HCT116 (cell line): ENCODE data around the gene PCDH1. TPM values are rescaled to one million over a fixed set of nuclear protein-coding genes. Genes with fewer than 3 reads are reported as not detected.

Experiments used
- ATAC-seq: fragments of 200-7000 bp; cut with Tn5 transposase; 2 replicates; pipeline ENCODE4 v1.9.1; 2020; ENCODE audit warnings: mild to moderate bottlenecking, moderate library complexity
- BruUV-seq: library from RNA; stranded (reverse); fragments of 400-500 nt; replicated peaks from 2 replicates; lab custom pipeline; 2021; lab: Mats Ljungman, UMichigan
- CTCF ChIA-PET: fragments of 300-600 bp; sonication (Branson Sonifier 250); formaldehyde crosslinking; loops from one replicate; lab custom pipeline; 2021; ENCODE audit warnings: antibody characterized with exemption; lab: Charles Lee
- POLR2A ChIA-PET: fragments of 300-600, 350-600 bp; sonication (Branson Sonifier 250); formaldehyde crosslinking; loops from one replicate; lab custom pipeline; 2021; ENCODE audit warnings: antibody characterized with exemption; lab: Charles Lee
- RAD21 ChIA-PET, 2 experiments: fragments of 300-600 bp; sonication (Branson Sonifier 250); formaldehyde crosslinking; loops; one replicate each; lab custom pipeline; 2023; ENCODE audit warnings: low total read pairs in 2 of 2; ENCODE audit not compliant: uncharacterized antibody in 2 of 2, unreplicated experiment in 2 of 2, low non-redundant PET in 1 of 2; lab: Charles Lee
- DNase-seq: peaks from one replicate; pipeline ENCODE4 v3.0.0-alpha.2; 2010; ENCODE audit warnings: low read depth, low spot score
- H2AFZ ChIP-seq: fragments of 200-600 bp; shearing (Covaris generic), sonication (generic); 2 replicates; pipeline ENCODE4 v1.6.1; 2017; ENCODE audit warnings: low read depth, mixed run types, mixed read lengths, antibody characterized with exemption, low read length; ENCODE audit not compliant: poor library complexity, severe bottlenecking
- H3K27ac ChIP-seq: 2 replicates; pipeline ENCODE4 v1.5.1; 2012; ENCODE audit warnings: low read depth, low read length
- H3K27me3 ChIP-seq: fragments of 200-600 bp; sonication (generic); 2 replicates; pipeline ENCODE4 v1.6.1; 2016; ENCODE audit warnings: mixed run types, low read length, mixed read lengths; ENCODE audit not compliant: insufficient read depth
- H3K36me3 ChIP-seq, 2 experiments: fragments of 200-500 bp in 1 of 2; fragments of 200-600 bp in 1 of 2; sonication (Bioruptor generic) in 1 of 2; sonication (generic) in 1 of 2; 2 replicates each; pipeline versions ENCODE4 v1.5.1 to v1.6.1; 2014 to 2016; ENCODE audit warnings: low read length in 2 of 2, inconsistent platforms in 1 of 2, mixed read lengths in 1 of 2, mixed run types in 1 of 2; ENCODE audit not compliant: insufficient read depth in 2 of 2, control insufficient read depth in 1 of 2
- H3K4me1 ChIP-seq, 2 experiments: fragments of 200-600 bp in 1 of 2; sonication (generic) in 1 of 2; 2 replicates each; pipeline versions ENCODE4 v1.5.1 to v1.6.1; 2012 to 2017; ENCODE audit warnings: low read length in 2 of 2, inconsistent platforms in 1 of 2, mild to moderate bottlenecking in 1 of 2, mixed read lengths in 1 of 2, mixed run types in 1 of 2, moderate library complexity in 1 of 2; ENCODE audit not compliant: insufficient read depth in 2 of 2, control insufficient read depth in 1 of 2
- H3K4me2 ChIP-seq: fragments of 200-600 bp; sonication (generic); 2 replicates; pipeline ENCODE4 v1.6.1; 2017; ENCODE audit warnings: mixed run types, low read length, mixed read lengths
- H3K4me3 ChIP-seq, 2 experiments: fragments of 200-600 bp in 1 of 2; sonication (generic) in 1 of 2; replicated peaks in 1 of 2; 2 replicates each; pipeline ENCODE4 v1.5.1; 2011 to 2016; ENCODE audit warnings: low read length in 2 of 2, control low read depth in 1 of 2, low read depth in 1 of 2, mild to moderate bottlenecking in 1 of 2, mixed read lengths in 1 of 2, mixed run types in 1 of 2
- H3K79me2 ChIP-seq: fragments of 200-600 bp; sonication (generic); 2 replicates; pipeline ENCODE4 v1.6.1; 2017; ENCODE audit warnings: mild to moderate bottlenecking, mixed run types, low read length, moderate library complexity, mixed read lengths; ENCODE audit not compliant: insufficient read depth
- H3K9ac ChIP-seq: fragments of 200-600 bp; sonication (generic); 2 replicates; pipeline ENCODE4 v1.6.1; 2016; ENCODE audit warnings: low read length, mixed read lengths
- H3K9me2 ChIP-seq: fragments of 200-600 bp; sonication (generic), shearing (Covaris generic); 2 replicates; pipeline ENCODE4 v1.6.1; 2017; ENCODE audit warnings: mixed run types, mild to moderate bottlenecking, moderate library complexity; ENCODE audit not compliant: insufficient read depth
- H3K9me3 ChIP-seq, 2 experiments: fragments of 200-500 bp in 1 of 2; fragments of 200-600 bp in 1 of 2; sonication (Bioruptor generic) in 1 of 2; sonication (generic) in 1 of 2; 2 replicates each; pipeline ENCODE4 v1.6.1; 2014 to 2017; ENCODE audit warnings: low read length in 2 of 2, mixed read lengths in 2 of 2, inconsistent platforms in 1 of 2, low read depth in 1 of 2, mild to moderate bottlenecking in 1 of 2, mixed run types in 1 of 2, moderate library complexity in 1 of 2; ENCODE audit not compliant: control insufficient read depth in 1 of 2, insufficient read depth in 1 of 2
- H4K20me1 ChIP-seq: fragments of 200-600 bp; sonication (generic), shearing (Covaris generic); 2 replicates; pipeline ENCODE4 v1.6.1; 2017; ENCODE audit warnings: mixed run types, mild to moderate bottlenecking, moderate library complexity; ENCODE audit not compliant: insufficient read depth
- CBX3 ChIP-seq: IDR thresholded peaks from 2 replicates; pipeline ENCODE4 v1.6.1; 2012; ENCODE audit warnings: low read depth
- CEBPB ChIP-seq: IDR thresholded peaks from 2 replicates; pipeline ENCODE4 v1.6.1; 2012; ENCODE audit warnings: low read depth
- EGR1 ChIP-seq: IDR thresholded peaks from 2 replicates; pipeline ENCODE4 v1.6.1; 2012; ENCODE audit warnings: low read depth
- ELF1 ChIP-seq: IDR thresholded peaks from 2 replicates; pipeline ENCODE4 v1.6.1; 2012; ENCODE audit warnings: low read depth, borderline replicate concordance
- EZH2 ChIP-seq: fragments of 200-600 bp; sonication (generic); IDR thresholded peaks from 2 replicates; pipeline ENCODE4 v1.6.1; 2017; ENCODE audit warnings: antibody characterized with exemption, mixed run types
- FOSL1 ChIP-seq: IDR thresholded peaks from 2 replicates; pipeline ENCODE4 v1.6.1; 2012; ENCODE audit warnings: low read depth
- POLR2A ChIP-seq: IDR thresholded peaks from 2 replicates; pipeline ENCODE4 v1.7.0; 2011; ENCODE audit warnings: borderline replicate concordance; ENCODE audit not compliant: insufficient read depth, insufficient read length; ENCODE audit errors: extremely low read depth
- SIN3A ChIP-seq: IDR thresholded peaks from 2 replicates; pipeline ENCODE4 v1.6.1; 2012; ENCODE audit warnings: low read depth
- YY1 ChIP-seq: IDR thresholded peaks from 2 replicates; pipeline ENCODE4 v1.6.1; 2011; ENCODE audit warnings: low read length, low read depth, moderate library complexity, mild to moderate bottlenecking; ENCODE audit not compliant: insufficient replicate concordance; ENCODE audit errors: extremely low read depth
- ZFX ChIP-seq: fragments of 450-650 bp; IDR thresholded peaks from 2 replicates; pipeline ENCODE4 v1.6.1; 2017
- intact Hi-C: fragments of 100-400 bp; cut with micrococcal nuclease; formaldehyde crosslinking; loops from 2 replicates; pipeline ENCODE4 v1.10.0; 2022
- total RNA-seq: library from RNA; stranded (reverse); gene quantifications from one replicate; pipeline ENCODE4 v1.2.1, GENCODE V29; 2021; ENCODE audit not compliant: unreplicated experiment
- TF ChIP-seq, protein P1 (sequence below): IDR thresholded peaks from 2 replicates; pipeline ENCODE4 v1.6.1; 2012
- TF ChIP-seq, protein P2 (sequence below): IDR thresholded peaks from 2 replicates; pipeline ENCODE4 v1.6.1; 2011; ENCODE audit warnings: mild to moderate bottlenecking, low read length, moderate library complexity; ENCODE audit not compliant: insufficient replicate concordance; ENCODE audit errors: extremely low read depth
- TF ChIP-seq, protein P3 (sequence below): IDR thresholded peaks from 2 replicates; pipeline ENCODE4 v1.6.1; 2012; ENCODE audit warnings: low read depth
- TF ChIP-seq, protein P4 (sequence below), 3 experiments: fragments of 200-600 bp in 1 of 3; sonication (generic) in 1 of 3; IDR thresholded peaks in 2 of 3; conservative IDR thresholded peaks in 1 of 3; 2 replicates each; pipeline ENCODE4 v1.5.1; 2012 to 2017; ENCODE audit warnings: low read depth in 2 of 3, low read length in 2 of 3, antibody characterized with exemption in 1 of 3, borderline replicate concordance in 1 of 3, control low read depth in 1 of 3, mild to moderate bottlenecking in 1 of 3, mixed read lengths in 1 of 3, mixed run types in 1 of 3, moderate library complexity in 1 of 3; ENCODE audit not compliant: insufficient read depth in 1 of 3

Gene PCDH1
- total RNA-seq, 1 experiment from 2014 or later, result 24.2 TPM

DNA sequence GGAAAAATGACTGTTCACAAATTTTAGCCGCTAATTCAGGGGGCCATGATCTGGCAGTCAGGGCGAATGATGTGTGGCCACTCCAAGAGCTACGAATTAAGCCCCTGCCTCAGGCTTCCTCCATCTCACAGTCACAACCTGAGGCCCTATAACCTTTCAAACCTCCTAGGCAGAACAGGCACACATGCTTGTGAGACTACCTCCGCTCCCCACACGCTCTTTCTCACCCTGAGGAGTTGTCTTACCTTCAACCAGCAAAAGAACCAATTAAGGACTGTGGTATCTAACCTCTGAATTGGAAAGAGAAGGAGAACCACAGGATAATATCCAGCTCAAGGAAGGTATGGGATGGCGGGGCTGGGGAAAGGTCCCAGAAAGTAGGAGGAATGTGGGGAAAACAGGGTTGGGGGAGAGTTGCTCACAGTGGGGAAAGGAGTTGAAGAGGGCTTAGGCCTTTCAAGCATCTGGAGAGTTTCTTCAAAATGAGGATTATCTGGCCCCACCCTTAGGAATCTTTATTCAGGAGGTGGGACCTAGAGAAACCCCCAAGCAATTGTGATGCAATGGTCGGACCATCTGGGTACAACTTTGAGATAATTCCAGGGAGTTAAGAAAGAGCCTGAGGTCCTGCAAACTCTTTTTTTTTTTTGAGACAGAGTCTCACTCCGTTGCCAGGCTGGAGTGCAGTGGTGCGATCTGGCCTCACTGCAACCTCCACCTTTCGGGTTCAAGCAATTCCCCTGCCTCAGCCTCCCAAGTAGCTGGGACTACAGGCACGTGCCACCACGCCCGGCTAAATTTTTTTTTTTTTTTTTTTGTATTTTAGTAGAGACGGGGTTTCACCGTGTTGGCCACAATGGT lies 5.5 kb downstream of the PCDH1 start:
- no peaks in the 10 kb centered on the region for H3K9me3 ChIP-seq
- peaks cover 4% of the 10 kb centered on the region; the same call in 1 of the 2 replicates for H3K79me2 ChIP-seq
- BruUV-seq, result no TSS peak
- DNase-seq, result no peak
- no peak for ATAC-seq
- no peak overlapping the region for H3K4me2 ChIP-seq
- ChIA-PET RAD21 (no interaction called here), POLR2A (no interaction called here), CTCF (no interaction called here)
- H3K4me1 ChIP-seq, result peaks cover 28 to 71% of the 10 kb centered on the region in 2 experiments
- H3K27ac ChIP-seq, result no peak overlapping the region
- no peak overlapping the region for H3K4me3 ChIP-seq
- H3K27me3 ChIP-seq, result no peaks in the 10 kb centered on the region
- H2AFZ ChIP-seq, result no peak overlapping the region
- intact Hi-C loops, result no loop called here
- H3K9ac ChIP-seq, result no peak overlapping the region
- no peak for TF ChIP-seq EZH2
- TF ChIP-seq, protein P1, sequence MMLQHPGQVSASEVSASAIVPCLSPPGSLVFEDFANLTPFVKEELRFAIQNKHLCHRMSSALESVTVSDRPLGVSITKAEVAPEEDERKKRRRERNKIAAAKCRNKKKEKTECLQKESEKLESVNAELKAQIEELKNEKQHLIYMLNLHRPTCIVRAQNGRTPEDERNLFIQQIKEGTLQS, result no peak
- no peak for TF ChIP-seq ELF1
- no peak for TF ChIP-seq YY1
- no peak for TF ChIP-seq EGR1
- TF ChIP-seq, protein P2, sequence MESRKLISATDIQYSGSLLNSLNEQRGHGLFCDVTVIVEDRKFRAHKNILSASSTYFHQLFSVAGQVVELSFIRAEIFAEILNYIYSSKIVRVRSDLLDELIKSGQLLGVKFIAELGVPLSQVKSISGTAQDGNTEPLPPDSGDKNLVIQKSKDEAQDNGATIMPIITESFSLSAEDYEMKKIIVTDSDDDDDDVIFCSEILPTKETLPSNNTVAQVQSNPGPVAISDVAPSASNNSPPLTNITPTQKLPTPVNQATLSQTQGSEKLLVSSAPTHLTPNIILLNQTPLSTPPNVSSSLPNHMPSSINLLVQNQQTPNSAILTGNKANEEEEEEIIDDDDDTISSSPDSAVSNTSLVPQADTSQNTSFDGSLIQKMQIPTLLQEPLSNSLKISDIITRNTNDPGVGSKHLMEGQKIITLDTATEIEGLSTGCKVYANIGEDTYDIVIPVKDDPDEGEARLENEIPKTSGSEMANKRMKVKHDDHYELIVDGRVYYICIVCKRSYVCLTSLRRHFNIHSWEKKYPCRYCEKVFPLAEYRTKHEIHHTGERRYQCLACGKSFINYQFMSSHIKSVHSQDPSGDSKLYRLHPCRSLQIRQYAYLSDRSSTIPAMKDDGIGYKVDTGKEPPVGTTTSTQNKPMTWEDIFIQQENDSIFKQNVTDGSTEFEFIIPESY, result no peak
- TF ChIP-seq FOSL1, result no peak
- no peak for TF ChIP-seq POLR2A
- no peak for TF ChIP-seq SIN3A
- TF ChIP-seq CEBPB, result no peak
- TF ChIP-seq, protein P3, sequence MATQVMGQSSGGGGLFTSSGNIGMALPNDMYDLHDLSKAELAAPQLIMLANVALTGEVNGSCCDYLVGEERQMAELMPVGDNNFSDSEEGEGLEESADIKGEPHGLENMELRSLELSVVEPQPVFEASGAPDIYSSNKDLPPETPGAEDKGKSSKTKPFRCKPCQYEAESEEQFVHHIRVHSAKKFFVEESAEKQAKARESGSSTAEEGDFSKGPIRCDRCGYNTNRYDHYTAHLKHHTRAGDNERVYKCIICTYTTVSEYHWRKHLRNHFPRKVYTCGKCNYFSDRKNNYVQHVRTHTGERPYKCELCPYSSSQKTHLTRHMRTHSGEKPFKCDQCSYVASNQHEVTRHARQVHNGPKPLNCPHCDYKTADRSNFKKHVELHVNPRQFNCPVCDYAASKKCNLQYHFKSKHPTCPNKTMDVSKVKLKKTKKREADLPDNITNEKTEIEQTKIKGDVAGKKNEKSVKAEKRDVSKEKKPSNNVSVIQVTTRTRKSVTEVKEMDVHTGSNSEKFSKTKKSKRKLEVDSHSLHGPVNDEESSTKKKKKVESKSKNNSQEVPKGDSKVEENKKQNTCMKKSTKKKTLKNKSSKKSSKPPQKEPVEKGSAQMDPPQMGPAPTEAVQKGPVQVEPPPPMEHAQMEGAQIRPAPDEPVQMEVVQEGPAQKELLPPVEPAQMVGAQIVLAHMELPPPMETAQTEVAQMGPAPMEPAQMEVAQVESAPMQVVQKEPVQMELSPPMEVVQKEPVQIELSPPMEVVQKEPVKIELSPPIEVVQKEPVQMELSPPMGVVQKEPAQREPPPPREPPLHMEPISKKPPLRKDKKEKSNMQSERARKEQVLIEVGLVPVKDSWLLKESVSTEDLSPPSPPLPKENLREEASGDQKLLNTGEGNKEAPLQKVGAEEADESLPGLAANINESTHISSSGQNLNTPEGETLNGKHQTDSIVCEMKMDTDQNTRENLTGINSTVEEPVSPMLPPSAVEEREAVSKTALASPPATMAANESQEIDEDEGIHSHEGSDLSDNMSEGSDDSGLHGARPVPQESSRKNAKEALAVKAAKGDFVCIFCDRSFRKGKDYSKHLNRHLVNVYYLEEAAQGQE, result no peak
- TF ChIP-seq, protein P4, sequence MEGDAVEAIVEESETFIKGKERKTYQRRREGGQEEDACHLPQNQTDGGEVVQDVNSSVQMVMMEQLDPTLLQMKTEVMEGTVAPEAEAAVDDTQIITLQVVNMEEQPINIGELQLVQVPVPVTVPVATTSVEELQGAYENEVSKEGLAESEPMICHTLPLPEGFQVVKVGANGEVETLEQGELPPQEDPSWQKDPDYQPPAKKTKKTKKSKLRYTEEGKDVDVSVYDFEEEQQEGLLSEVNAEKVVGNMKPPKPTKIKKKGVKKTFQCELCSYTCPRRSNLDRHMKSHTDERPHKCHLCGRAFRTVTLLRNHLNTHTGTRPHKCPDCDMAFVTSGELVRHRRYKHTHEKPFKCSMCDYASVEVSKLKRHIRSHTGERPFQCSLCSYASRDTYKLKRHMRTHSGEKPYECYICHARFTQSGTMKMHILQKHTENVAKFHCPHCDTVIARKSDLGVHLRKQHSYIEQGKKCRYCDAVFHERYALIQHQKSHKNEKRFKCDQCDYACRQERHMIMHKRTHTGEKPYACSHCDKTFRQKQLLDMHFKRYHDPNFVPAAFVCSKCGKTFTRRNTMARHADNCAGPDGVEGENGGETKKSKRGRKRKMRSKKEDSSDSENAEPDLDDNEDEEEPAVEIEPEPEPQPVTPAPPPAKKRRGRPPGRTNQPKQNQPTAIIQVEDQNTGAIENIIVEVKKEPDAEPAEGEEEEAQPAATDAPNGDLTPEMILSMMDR (IDR thresholded peaks at IDR 0.05 in 2 of 3, conservative IDR thresholded peaks at IDR 0.05 in 1 of 3; ENCODE audit: borderline replicate concordance in 1 of 3, insufficient read depth in 1 of 3, low read depth in 2 of 3, low read length in 2 of 3), result no peak
- no peak for TF ChIP-seq ZFX
- TF ChIP-seq CBX3, result no peak
- H4K20me1 ChIP-seq, result no peaks in the 10 kb centered on the region
- no peaks in the 10 kb centered on the region for H3K9me2 ChIP-seq
- H3K36me3 ChIP-seq, result no peaks in the 10 kb centered on the region
